Suprapubic skin (tissue), 4 donors: ENCODE results near the gene ATOH7. TPM values are rescaled to one million over a fixed set of nuclear protein-coding genes. Genes with fewer than 3 reads are reported as not detected.

ENCODE experiments used
- DNase-seq, 2 donors: peaks; one replicate each; pipeline ENCODE4 v3.0.0-alpha.2; 2019; ENCODE audit warnings: low spot score in 2 of 2
- H3K27ac ChIP-seq: fragments of 200-600 bp; sonication (generic); one replicate; pipeline ENCODE4 v1.5.1; 2019
- H3K27me3 ChIP-seq: fragments of 200-600 bp; sonication (generic); one replicate; pipeline ENCODE4 v1.5.1; 2019
- H3K36me3 ChIP-seq: fragments of 200-600 bp; sonication (generic); one replicate; pipeline ENCODE4 v1.5.1; 2019
- H3K4me1 ChIP-seq: fragments of 200-600 bp; sonication (generic); one replicate; pipeline ENCODE4 v1.5.1; 2019
- H3K4me3 ChIP-seq: fragments of 200-600 bp; sonication (generic); one replicate; pipeline ENCODE4 v1.5.1; 2019; ENCODE audit warnings: mild to moderate bottlenecking
- H3K9me3 ChIP-seq: fragments of 200-600 bp; sonication (generic); one replicate; pipeline ENCODE4 v1.5.1; 2019
- EP300 ChIP-seq: sonication (generic); formaldehyde crosslinking; IDR thresholded peaks from one replicate; pipeline ENCODE4 v1.6.1; 2017; ENCODE audit warnings: antibody characterized with exemption
- POLR2A ChIP-seq, 2 donors: fragments of 450-650 bp; IDR thresholded peaks; one replicate each; pipeline ENCODE4 v1.6.1; 2017; ENCODE audit warnings: antibody characterized with exemption in 2 of 2, mild to moderate bottlenecking in 2 of 2, moderate library complexity in 2 of 2
- POLR2AphosphoS5 ChIP-seq, 3 donors: sonication (generic); formaldehyde crosslinking; IDR thresholded peaks; one replicate each; pipeline ENCODE4 v1.6.1; 2017; ENCODE audit warnings: antibody characterized with exemption in 3 of 3
- WGBS: methylation state at CpG from one replicate; pipeline ENCODE4 v1.1.5; 2018; 5-methylcytosine and 5-hydroxymethylcytosine counted together
- total RNA-seq, 4 donors: library from RNA; depleted of rRNA; stranded (reverse); fragments of >200 nt; gene quantifications; one replicate each; pipeline ENCODE4 v1.1.0, GENCODE V29; 2016
- TF ChIP-seq, protein P1 (sequence below), 2 donors: fragments of 200-600 bp in 1 of 2; fragments of 450-650 bp in 1 of 2; sonication (generic) in 1 of 2; IDR thresholded peaks; one replicate each; pipeline ENCODE4 v1.5.1; 2016 to 2019; ENCODE audit warnings: antibody characterized with exemption in 2 of 2, mild to moderate bottlenecking in 1 of 2, moderate library complexity in 1 of 2

ATOH7 gene
- total RNA-seq, 4 donors from 2014 or later: not detected

GRCh38 chr10:68235111-68235510, 3.2 kb upstream of the ATOH7 start:
- Histone ChIP-seq H3K4me3 (no peak overlapping the region), H3K4me1 (peaks cover 8% of the 10 kb centered on the region), H3K27me3 (no peaks in the 10 kb centered on the region), H3K27ac (no peak overlapping the region), H3K36me3 (no peaks in the 10 kb centered on the region), H3K9me3 (no peaks in the 10 kb centered on the region)
- no peak for TF ChIP-seq POLR2AphosphoS5 (IDR thresholded peaks at IDR 0.05)
- no peak for TF ChIP-seq POLR2A (IDR thresholded peaks at IDR 0.05)
- TF ChIP-seq, protein P1, sequence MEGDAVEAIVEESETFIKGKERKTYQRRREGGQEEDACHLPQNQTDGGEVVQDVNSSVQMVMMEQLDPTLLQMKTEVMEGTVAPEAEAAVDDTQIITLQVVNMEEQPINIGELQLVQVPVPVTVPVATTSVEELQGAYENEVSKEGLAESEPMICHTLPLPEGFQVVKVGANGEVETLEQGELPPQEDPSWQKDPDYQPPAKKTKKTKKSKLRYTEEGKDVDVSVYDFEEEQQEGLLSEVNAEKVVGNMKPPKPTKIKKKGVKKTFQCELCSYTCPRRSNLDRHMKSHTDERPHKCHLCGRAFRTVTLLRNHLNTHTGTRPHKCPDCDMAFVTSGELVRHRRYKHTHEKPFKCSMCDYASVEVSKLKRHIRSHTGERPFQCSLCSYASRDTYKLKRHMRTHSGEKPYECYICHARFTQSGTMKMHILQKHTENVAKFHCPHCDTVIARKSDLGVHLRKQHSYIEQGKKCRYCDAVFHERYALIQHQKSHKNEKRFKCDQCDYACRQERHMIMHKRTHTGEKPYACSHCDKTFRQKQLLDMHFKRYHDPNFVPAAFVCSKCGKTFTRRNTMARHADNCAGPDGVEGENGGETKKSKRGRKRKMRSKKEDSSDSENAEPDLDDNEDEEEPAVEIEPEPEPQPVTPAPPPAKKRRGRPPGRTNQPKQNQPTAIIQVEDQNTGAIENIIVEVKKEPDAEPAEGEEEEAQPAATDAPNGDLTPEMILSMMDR (IDR thresholded peaks at IDR 0.05): no peak
- TF ChIP-seq EP300: no peak
- no peak for DNase-seq
- 45% methylated on average over 2 of the region's 2 CpGs for WGBS

DNA sequence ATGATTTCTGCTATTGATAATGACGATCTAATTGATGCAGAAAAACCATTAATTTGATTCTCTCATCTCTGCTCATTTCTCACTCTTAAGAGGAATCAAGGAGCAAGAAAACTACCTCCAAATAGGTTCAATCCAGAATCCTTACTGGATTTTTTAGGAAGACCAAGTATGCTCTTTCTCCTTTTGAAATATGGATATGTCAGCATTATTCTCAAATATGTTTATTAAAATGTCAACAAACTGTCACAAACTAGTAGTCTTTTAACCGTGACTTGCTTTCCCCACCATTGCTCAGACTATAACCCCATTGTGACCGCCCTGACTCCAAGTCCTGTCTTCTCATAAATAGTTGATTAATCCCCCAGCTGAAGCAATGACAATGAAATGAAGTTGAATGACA, 1.1 kb upstream of the ATOH7 start:
- Histone ChIP-seq H3K27ac (no peak overlapping the region), H3K36me3 (no peaks in the 10 kb centered on the region), H3K4me1 (peaks cover 8% of the 10 kb centered on the region), H3K4me3 (no peak overlapping the region), H3K9me3 (no peaks in the 10 kb centered on the region), H3K27me3 (no peaks in the 10 kb centered on the region)
- 85% methylated on average over 3 of the region's 3 CpGs for WGBS
- DNase-seq: no peak
- no peak for TF ChIP-seq EP300
- no peak for TF ChIP-seq POLR2AphosphoS5 (IDR thresholded peaks at IDR 0.05)
- TF ChIP-seq POLR2A (IDR thresholded peaks at IDR 0.05): no peak
- TF ChIP-seq, protein P1 (IDR thresholded peaks at IDR 0.05): no peak

DNA sequence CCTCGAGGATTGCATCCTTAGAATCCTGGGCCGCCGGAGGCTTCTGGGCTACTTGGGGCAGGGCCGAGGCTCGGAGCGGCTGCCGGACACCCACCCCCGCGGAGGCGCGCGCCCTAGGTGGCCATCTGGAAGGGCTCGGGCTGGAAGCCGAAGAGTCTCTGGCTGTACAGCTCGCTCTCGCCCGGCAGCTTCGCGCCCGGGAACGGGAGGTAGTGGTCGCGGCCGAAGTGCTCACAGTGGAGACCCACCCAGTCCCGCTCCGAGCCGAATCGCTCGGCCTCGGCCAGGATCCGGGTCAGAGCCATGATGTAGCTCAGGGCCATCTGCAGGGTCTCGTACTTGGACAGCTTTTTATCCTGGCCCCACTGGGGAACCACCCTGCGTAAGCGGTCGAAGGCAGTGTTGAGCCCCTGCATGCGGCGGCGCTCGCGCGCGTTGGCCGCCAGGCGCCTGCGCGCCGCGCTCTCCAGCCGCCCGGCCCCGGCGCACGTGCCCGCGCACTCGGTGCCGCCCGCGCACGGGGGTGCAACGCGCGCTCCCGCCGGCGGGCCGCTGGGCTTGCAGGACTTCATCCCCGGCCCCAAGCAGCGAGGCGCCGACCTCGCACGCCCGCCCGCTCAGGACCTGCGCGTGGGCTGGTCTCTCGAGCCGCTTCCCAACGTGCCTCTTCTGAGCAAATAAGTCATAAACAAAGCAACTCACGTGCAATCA, 652 bp downstream of the ATOH7 start:
- no peaks in the 10 kb centered on the region for H3K36me3 ChIP-seq
- no peaks in the 10 kb centered on the region for H3K9me3 ChIP-seq
- peak overlapping the region; percentile 73 for H3K4me3 ChIP-seq
- TF ChIP-seq, protein P1 (IDR thresholded peaks at IDR 0.05): no peak
- TF ChIP-seq EP300 (no peak), POLR2A (IDR thresholded peaks at IDR 0.05) (no peak), POLR2AphosphoS5 (IDR thresholded peaks at IDR 0.05) (no peak)
- peak in 1 of 2 donors; percentile 69 for DNase-seq
- H3K27ac ChIP-seq: peak overlapping the region; percentile 30
- under 1% methylated on average over 42 of the region's 81 CpGs for WGBS
- no peaks in the 10 kb centered on the region for H3K27me3 ChIP-seq
- peaks cover 8% of the 10 kb centered on the region for H3K4me1 ChIP-seq

GRCh38 chr10:68230268-68230667, 1.6 kb downstream of the ATOH7 start:
- Histone ChIP-seq H3K27ac (no peak overlapping the region), H3K4me1 (peaks cover 8% of the 10 kb centered on the region), H3K9me3 (no peaks in the 10 kb centered on the region), H3K36me3 (no peaks in the 10 kb centered on the region), H3K4me3 (no peak overlapping the region), H3K27me3 (no peaks in the 10 kb centered on the region)
- no peak for TF ChIP-seq POLR2A (IDR thresholded peaks at IDR 0.05)
- TF ChIP-seq, protein P1 (IDR thresholded peaks at IDR 0.05): no peak
- TF ChIP-seq EP300: no peak
- TF ChIP-seq POLR2AphosphoS5 (IDR thresholded peaks at IDR 0.05): no peak
- no peak for DNase-seq
- WGBS: 80% methylated on average over 5 of the region's 5 CpGs

GRCh38 chr10:68224810-68225209, 7.1 kb downstream of the ATOH7 start:
- no peaks in the 10 kb centered on the region for H3K9me3 ChIP-seq
- TF ChIP-seq, protein P1 (IDR thresholded peaks at IDR 0.05): no peak
- TF ChIP-seq EP300 (no peak), POLR2AphosphoS5 (IDR thresholded peaks at IDR 0.05) (no peak), POLR2A (IDR thresholded peaks at IDR 0.05) (no peak)

More at GRCh38 chr10:68224810-68225209, 7.1 kb downstream of the ATOH7 start:
- H3K4me1 ChIP-seq: no peaks in the 10 kb centered on the region
- no peaks in the 10 kb centered on the region for H3K36me3 ChIP-seq
- no peak overlapping the region for H3K27ac ChIP-seq
- no peaks in the 10 kb centered on the region for H3K27me3 ChIP-seq
- no peak for DNase-seq
- no peak overlapping the region for H3K4me3 ChIP-seq
